ENCODE measurements around the gene KCNQ4. TPM values are rescaled to one million over a fixed set of nuclear protein-coding genes. Genes with fewer than 3 reads are reported as not detected.

KCNQ4 gene
- total and polyA plus RNA-seq, 2 of the 4 experiments (the other 2 are of a cell fraction), result 0.07 TPM; not detected in 1

GRCh38 chr1:40823983-40824382, 40.4 kb downstream of the KCNQ4 start:
- POLR2A ChIA-PET (ENCODE audit: unreplicated experiment), result no interaction called here
- H3K9ac ChIP-seq (ENCODE audit: low read depth, low read length), result no peak overlapping the region

More at GRCh38 chr1:40823983-40824382, 40.4 kb downstream of the KCNQ4 start:
- dilution Hi-C loops (cut with HindIII; ENCODE audit: low sequenced_read_pairs, unreplicated experiment), result no loop called here
- ATAC-seq (ENCODE audit: low read depth), result no peak
- no CpG with 5 or more reads among the region's 17 CpGs for WGBS, 2 experiments (ENCODE audit: extremely low coverage in 2 of 2, insufficient read length in 1 of 2)
- no peaks in the 10 kb centered on the region for H3K36me3 ChIP-seq (ENCODE audit: control insufficient read depth, insufficient read depth, low read length)
- H3K18ac ChIP-seq (ENCODE audit: low read depth, low read length), result no peak overlapping the region
- no peak overlapping the region for H3K27ac ChIP-seq (ENCODE audit: insufficient read depth, low read length)
- peak overlapping the region; percentile 77; the same call in 1 of the 2 replicates for H2AK5ac ChIP-seq (ENCODE audit: low read depth, low read length)
- BruUV-seq (replicated peaks), result no TSS peak
- no peak overlapping the region for H4K5ac ChIP-seq (ENCODE audit: low read depth, low read length)
- H2BK20ac ChIP-seq (ENCODE audit: low read depth, low read length), result peak overlapping the region; percentile 42; the same call in 1 of the 2 replicates
- in situ Hi-C loops (cut with MboI; ENCODE audit: low sequenced_read_pairs), result no loop called here
- H3K27me3 ChIP-seq (ENCODE audit: control insufficient read depth, insufficient read depth, low read length), result peaks cover 11% of the 10 kb centered on the region; the same call in 1 of the 2 replicates
- H2BK120ac ChIP-seq (ENCODE audit: low read depth, low read length), result peak overlapping the region; percentile 73; the same call in 1 of the 2 replicates
- H4K91ac ChIP-seq (ENCODE audit: insufficient read depth, low read depth, low read length), result peak overlapping the region; percentile 60; the same call in 1 of the 2 replicates
- TF ChIP-seq RAD21 (IDR thresholded peaks at IDR 0.05; ENCODE audit: low read length) (no peak), CEBPB (IDR thresholded peaks at IDR 0.05; ENCODE audit: low read depth, low read length) (no peak), MAZ (IDR thresholded peaks at IDR 0.05; ENCODE audit: borderline replicate concordance, low read depth, low read length) (no peak), ELK1 (IDR thresholded peaks at IDR 0.05; ENCODE audit: borderline replicate concordance, low read depth, low read length) (no peak)
- no peak overlapping the region for H2BK5ac ChIP-seq (ENCODE audit: low read depth, low read length, poor library complexity, severe bottlenecking)
- no peak overlapping the region for H2AFZ ChIP-seq (replicated peaks; ENCODE audit: low read length, poor library complexity)
- no peak overlapping the region for H3K4me2 ChIP-seq (ENCODE audit: low read depth, low read length)
- intact Hi-C loops (cut with micrococcal nuclease), result no loop called here
- H3K4me3 ChIP-seq (ENCODE audit: insufficient read depth, low read depth, low read length), result no peak overlapping the region
- H2BK15ac ChIP-seq (ENCODE audit: low read depth, low read length), result peak overlapping the region; percentile 72; the same call in 1 of the 3 replicates
- peak overlapping the region; percentile 88 for H3K4ac ChIP-seq (ENCODE audit: low read depth, low read length)
- no peak overlapping the region for H4K8ac ChIP-seq (ENCODE audit: low read depth in 2 of 2, low read length in 2 of 2)
- peaks cover 16% of the 10 kb centered on the region for H3K9me1 ChIP-seq (ENCODE audit: insufficient read depth, low read length)
- no peaks in the 10 kb centered on the region for H3K79me1 ChIP-seq (ENCODE audit: low read depth in 1 of 2, low read length in 2 of 2)
- CTCF ChIA-PET, result no interaction called here
- no peak for DNase-seq
- H3K9me3 ChIP-seq (ENCODE audit: control insufficient read depth, insufficient read depth, low read length), result no peaks in the 10 kb centered on the region
- H3K23ac ChIP-seq (ENCODE audit: low read depth, low read length), result no peak overlapping the region
- H3K14ac ChIP-seq (replicated peaks; ENCODE audit: low read depth, low read length), result peak overlapping the region; percentile 54; the same call in 1 of the 2 replicates
- H3K56ac ChIP-seq (ENCODE audit: extremely low read depth, insufficient read depth, low read length), result no peak overlapping the region
- no peak overlapping the region for H2AK9ac ChIP-seq (replicated peaks; ENCODE audit: low read depth, low read length, poor library complexity)
- no peaks in the 10 kb centered on the region for H4K20me1 ChIP-seq (ENCODE audit: insufficient read depth, low read length)
- peaks cover 11% of the 10 kb centered on the region for H3K4me1 ChIP-seq (ENCODE audit: control insufficient read depth, insufficient read depth, low read length)

Data from IMR-90 (cell line).